ENCODE results near the gene C9orf78.

Gene C9orf78

DNA sequence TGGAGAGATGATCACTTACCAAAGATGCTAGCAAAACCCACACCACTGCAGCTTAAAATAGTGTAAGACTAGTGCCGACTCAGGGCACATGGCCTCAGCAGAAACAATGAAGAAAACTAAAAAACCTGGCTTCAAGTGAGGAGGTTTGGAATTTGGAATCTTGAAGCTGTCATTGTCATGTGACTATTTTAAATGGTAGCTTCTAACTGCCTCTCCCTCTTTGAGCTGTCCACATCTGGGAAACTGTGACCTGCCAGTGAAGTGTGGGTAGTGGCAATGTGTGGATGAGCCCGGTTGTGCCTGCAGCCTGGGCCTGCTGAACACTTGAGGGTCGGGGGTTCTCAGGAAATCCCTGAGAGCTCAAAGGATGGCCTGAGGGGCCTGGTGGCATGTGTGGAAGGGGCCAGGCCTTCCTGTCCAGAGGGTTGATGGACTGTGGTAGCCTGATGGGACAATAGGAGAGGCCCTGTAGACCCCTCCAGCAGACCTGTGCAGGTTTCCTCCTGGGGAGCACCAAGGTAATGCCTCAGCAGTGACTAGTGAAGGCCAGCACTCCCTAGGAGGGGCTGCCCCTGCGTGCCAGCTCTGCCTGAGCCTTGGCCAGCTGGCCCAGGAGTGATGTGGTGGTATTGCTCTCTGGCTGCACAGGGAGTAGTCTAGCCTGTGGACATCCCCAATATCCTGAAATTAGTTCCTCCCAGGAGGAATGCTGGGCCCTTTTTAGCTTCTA lies 13.8 kb upstream of the C9orf78 start:
- in situ Hi-C loops (cut with MboI; ENCODE audit: low sequenced_read_pairs) = no loop called here

GRCh38 chr9:129845373-129845772 lies 10.3 kb upstream of the C9orf78 start:
- in situ Hi-C loops (cut with MboI; ENCODE audit: low sequenced_read_pairs) = no loop called here

DNA sequence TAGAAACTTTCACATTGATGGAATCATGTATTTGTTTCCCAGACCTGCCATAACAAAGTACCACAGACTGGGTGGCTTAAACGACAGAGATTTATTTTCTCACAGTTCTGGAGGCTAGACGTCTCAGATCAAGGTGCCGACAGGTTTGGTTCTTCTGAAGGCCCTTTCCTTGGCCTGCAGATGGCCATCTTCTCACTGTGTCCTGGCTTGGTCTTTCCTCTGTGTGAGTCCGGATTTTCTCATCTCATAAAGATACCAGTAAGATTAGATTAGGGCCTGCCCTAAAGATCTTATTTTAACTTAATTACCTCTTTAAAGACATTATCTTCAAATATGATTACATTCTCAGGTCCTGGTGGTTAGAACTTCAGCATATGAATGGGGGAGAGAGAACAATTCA lies 6.0 kb upstream of the C9orf78 start:
- in situ Hi-C loops (cut with MboI; ENCODE audit: low sequenced_read_pairs) = no loop called here

DNA sequence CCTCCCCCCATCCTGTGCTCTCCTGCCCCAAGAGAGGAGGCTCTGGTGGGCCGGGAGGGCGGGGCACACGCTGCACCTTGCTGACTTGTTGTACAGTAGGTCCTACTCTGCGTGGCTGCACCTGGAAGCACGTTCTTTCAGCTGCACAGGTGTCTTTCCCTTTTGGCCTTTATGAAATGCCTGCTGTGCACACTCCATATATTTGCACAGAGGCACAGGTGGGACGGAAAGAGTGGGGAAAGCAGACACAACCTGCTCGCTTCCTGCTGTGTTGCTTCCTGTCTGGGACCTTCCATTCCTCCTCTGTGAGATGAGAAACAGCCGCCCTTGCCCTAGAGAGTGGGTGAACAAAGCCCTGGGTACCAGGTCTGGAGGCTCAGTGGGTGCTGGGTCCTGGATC lies 5.0 kb upstream of the C9orf78 start:
- in situ Hi-C loops (cut with MboI; ENCODE audit: low sequenced_read_pairs) = no loop called here

GRCh38 chr9:129839324-129840023 lies 4.4 kb upstream of the C9orf78 start:
- in situ Hi-C loops (cut with MboI; ENCODE audit: low sequenced_read_pairs) = no loop called here

DNA sequence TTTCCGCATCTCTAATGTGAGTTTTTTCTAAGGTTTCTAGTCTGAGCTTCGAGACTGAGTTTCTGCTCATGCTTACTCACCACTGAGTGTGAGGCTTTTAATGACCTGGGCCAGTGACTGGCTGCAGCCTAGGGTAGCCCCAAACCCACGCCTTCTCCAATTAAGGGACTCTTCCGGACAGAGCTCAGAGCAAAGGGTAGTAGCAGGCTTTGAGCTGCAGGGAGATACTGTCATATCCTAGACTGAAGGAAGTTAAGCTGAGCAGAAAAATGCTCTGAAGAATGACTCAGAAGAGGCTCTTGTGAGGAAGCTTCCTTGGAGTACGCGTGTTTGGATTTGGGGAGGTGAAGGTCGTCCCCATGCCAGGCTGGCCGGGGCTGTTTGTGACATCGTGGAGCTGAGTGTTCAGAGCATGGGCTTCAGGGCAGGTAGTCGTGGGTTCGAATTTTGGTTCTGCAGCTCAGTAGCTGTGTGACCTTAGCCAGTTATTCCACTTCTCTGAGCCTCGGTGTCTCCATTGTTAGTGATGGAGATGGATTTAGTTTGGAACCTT lies 3.7 kb upstream of the C9orf78 start:
- in situ Hi-C loops (cut with MboI; ENCODE audit: low sequenced_read_pairs) = no loop called here

DNA sequence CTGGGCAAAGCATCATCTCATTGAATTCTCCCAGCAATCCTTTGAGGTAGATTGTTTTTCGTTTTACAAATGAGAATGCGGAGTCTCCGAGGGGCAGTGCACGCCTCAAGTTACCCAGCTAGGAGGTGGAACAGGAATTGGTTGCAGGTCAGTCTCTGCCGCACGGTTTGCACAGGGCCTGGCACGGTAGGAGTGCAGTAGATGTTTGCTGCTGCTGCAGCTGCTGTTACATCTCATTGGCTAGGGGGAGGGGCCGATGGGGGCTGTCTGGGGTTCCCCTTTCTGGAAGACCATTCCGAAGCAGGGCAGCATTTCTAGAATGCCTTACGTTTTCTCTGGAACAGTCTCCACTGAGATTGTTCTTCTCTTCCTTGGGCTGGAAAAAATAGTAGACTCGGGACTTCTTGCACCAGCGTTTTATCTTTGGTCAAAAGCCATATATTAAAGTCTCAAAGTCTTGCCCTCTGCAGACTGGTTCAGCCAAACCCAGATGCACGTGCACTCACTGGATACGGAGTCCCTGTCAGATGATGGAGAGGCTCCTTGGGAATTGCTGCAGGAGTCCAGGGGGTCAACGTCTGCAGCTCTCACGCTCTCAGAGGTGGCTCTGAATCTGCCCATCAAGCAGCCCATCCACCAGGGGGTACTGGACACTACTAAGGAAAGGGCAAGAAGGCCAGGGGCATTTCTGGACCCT lies 1.4 kb upstream of the C9orf78 start:
- in situ Hi-C loops (cut with MboI; ENCODE audit: low sequenced_read_pairs) = no loop called here

- in situ Hi-C loops (cut with MboI; ENCODE audit: low sequenced_read_pairs) = no loop called here
Measured at GRCh38 chr9:129835860-129836223, 767 bp upstream of the C9orf78 start.

- in situ Hi-C loops (cut with MboI; ENCODE audit: low sequenced_read_pairs) = no loop called here
Measured at GRCh38 chr9:129834489-129835127, 467 bp downstream of the C9orf78 start.

DNA sequence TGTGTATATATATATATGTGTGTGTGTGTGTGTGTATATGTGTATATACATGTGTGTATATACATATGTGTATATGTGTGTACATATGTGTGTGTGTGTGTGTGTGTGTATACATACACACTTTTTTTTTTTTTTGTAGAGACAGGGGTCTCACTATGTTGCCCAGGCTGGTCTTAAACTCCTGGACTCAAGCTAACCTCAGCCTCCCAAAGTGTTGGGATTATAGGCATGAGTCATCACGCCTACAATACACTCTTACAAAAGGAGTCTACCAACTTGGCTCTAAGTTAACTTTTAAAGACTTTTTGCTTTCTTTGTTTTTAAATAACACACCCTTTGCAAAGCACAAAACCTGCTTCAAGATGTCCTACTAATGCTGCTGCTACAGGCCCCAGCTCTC lies 2.1 kb downstream of the C9orf78 start:
- in situ Hi-C loops (cut with MboI; ENCODE audit: low sequenced_read_pairs) = no loop called here

DNA sequence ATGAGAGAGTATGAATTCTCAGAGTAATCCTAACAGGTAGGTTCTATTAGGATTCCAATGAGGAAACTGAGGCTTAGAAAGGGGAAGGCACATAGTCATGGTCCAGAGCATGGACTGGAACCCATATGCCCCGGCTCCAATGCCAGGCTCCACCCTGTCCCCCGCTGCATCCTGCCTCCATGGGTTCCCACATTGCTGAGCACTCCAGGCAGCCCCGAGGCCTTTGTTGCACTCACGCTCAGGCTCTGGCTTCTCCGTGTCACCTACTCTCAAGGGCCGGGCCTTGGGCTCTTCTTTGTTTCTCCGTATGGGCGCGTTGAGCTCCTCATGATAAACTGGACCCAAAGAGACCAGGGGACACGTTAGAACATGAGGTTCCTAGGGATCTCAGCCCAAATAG lies 6.1 kb downstream of the C9orf78 start:
- in situ Hi-C loops (cut with MboI; ENCODE audit: low sequenced_read_pairs) = no loop called here

GRCh38 chr9:129828051-129828450 lies 7.0 kb downstream of the C9orf78 start:
- in situ Hi-C loops (cut with MboI; ENCODE audit: low sequenced_read_pairs) = no loop called here

DNA sequence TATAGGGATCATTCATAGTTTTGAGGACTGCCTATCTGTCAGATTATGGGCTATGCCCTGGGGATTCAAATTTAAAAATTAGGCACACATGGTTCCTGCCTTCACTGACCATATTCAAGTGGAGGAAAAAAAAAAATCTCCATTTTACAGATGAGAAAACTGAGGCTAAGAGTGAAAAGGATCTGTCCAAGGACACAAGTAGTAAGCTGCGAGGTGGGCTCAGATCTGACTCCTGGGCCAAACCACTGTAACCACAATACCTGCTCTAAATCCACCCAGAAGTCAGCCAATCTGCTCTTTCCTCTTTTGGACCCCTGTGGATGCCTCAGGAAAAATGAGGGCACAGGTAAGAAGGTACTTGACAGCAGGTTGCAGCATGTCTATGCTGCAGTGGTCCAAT lies 8.3 kb downstream of the C9orf78 start:
- in situ Hi-C loops (cut with MboI; ENCODE audit: low sequenced_read_pairs) = no loop called here

- in situ Hi-C loops (cut with MboI; ENCODE audit: low sequenced_read_pairs) = no loop called here
Measured at GRCh38 chr9:129826344-129826743, 8.7 kb downstream of the C9orf78 start.

DNA sequence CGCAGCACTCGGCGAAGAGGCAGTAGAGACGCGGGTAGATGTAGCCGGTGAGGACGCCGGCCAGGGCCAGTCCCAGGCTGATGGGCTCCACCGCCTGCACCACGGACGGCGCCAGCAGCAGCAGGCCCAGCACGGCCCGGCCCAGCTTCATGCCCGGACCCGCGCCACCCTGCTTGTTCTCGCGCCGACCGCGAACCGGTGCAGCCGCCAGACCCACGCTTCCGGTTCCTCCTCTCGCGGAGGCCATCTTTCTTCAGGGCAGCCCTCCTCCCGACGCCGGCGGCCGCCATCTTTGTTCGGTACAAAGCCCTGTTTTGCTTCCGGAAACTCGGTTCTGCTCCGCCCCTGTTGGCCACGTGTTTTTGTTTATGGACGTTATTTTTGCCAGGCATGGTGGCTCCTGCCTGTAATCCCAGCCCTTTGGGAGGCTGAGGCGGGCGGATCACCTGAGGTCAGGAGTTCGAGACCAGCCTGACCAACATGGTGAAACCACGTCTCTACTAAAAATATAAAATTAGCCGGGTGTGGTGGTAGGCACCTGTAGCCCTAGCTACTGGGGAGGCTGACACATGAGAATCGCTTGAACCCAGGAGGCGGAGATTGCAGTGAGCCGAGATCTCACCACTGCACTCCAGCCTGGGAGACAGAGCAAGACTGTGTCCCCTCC lies 11.0 kb downstream of the C9orf78 start, which contains the start of gene TOR1A:
Gene TOR1A, minus strand, starts transcription at position 202 of the 667 bp plus-strand sequence. Its CDS starts 51 bp downstream, at position 151.
- in situ Hi-C loops (cut with MboI; ENCODE audit: low sequenced_read_pairs) = no loop called here

DNA sequence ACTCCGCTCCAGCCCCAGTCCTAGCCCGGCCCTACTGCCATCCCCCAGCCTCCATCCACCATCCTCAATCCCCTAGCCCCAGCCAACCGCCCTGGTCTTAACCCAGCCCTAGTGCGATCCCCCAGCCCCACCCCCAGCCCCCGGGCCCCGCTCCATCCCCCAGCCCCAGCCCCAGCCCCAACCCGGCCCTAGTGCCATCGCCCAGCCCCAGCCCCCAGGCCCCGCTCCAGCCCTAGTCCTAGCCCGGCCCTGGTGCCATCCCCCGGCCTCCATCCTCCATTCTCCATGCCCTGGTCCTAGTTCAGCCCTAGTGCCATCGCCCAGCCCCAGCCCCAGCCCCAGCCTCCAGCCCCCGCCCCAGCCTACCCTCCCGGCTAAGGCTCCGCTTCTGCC lies 11.5 kb downstream of the C9orf78 start:
- in situ Hi-C loops (cut with MboI; ENCODE audit: low sequenced_read_pairs) = no loop called here

- in situ Hi-C loops (cut with MboI; ENCODE audit: low sequenced_read_pairs) = no loop called here
Measured at GRCh38 chr9:129822898-129823541, 12.1 kb downstream of the C9orf78 start.

GRCh38 chr9:129816501-129817435 lies 18.3 kb downstream of the C9orf78 start:
- in situ Hi-C loops (cut with MboI; ENCODE audit: low sequenced_read_pairs) = no loop called here

GRCh38 chr9:129815278-129815677 lies 19.8 kb downstream of the C9orf78 start:
- in situ Hi-C loops (cut with MboI; ENCODE audit: low sequenced_read_pairs) = no loop called here
